Measurements from ENCODE around the gene PWWP2B. TPM values are rescaled to one million over a fixed set of nuclear protein-coding genes. Genes with fewer than 3 reads are reported as not detected.

PWWP2B gene
- total and polyA plus RNA-seq, 7 experiments from 2014 or later, result 1.5 to 22.2 (median 11.5) TPM

DNA sequence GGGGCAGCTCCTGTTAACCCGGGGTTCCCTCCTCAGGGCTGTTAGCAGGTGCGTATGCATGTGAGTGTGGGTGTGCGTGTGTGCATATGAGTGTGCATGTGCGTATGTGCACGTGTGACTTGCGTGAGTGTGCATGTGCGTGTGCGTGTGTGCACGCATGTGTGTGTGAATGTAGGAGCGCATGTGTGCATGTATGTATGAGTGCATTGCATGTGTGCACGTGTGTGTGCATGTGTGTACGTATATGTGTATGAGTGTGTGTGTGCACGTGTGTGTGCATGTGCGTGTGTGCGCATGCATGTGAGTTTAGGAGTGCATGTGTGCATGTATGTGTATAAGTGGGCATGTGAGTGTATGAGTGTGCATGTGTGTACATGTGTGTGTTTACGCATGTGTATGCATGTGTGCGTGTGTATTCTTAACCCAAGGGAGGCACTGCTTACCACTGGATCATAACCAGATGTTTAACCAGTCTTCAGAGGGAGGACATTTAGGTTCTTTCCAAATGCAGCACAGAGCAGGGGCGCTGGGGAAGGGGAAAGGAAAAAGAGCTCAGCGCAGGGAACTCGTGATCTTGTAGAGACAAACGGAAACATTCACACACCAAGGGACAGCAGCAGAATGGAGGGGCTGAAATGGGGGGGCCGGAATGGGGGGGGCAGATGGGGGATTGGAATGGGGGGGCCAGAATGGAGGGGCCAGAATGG lies 45.0 kb downstream of the PWWP2B start:
- H3K27ac Mint-ChIP-seq, result peak overlapping the region; percentile 9 to 90 (median 75)

DNA sequence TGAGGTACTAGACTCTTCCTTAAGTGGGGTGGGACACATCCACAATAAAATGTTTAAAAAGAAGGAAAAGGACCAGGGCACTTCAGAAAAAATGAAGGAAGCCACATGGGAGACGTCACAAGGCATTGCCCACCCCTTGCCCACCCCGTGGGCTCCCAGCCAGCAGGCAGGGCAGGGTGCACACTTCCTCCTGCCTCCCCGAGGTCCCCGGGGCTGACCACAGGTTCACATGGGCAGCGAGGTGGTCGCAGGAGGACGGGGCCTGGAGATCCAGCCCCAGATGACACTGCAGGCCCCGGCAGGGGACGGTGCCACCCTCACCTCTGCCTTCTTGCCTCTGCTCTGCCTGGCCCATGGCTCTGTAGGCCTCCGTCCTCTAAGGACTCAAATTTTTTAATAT lies 45.6 kb downstream of the PWWP2B start:
- H3K4me1 Mint-ChIP-seq, result peaks cover 16 to 45% (median 31%) of the 10 kb centered on the region in 7 donors
- peaks cover 14 to 37% of the 10 kb centered on the region in 2 donors for H3K4me1 ChIP-seq (ENCODE audit: control insufficient read depth in 2 of 2, insufficient read depth in 2 of 2, low read length in 2 of 2)
- H3K4me3 Mint-ChIP-seq, result no peak overlapping the region

More for the DNA sequence above, 45.0 kb downstream of the PWWP2B start:
- no peak overlapping the region for H3K27ac ChIP-seq (ENCODE audit: low read depth, low read length)
- ATAC-seq (no peak), DNase-seq (no peak)
- Mint-ChIP-seq H3K36me3 (peaks cover 0 to 4% (median 0%) of the 10 kb centered on the region in 5 donors), H3K4me1 (peaks cover 12 to 39% (median 28%) of the 10 kb centered on the region in 7 donors), H3K4me3 (peak overlapping the region in 7 of 10 donors; percentile 2 to 63 (median 41)), H3K27me3 (no peaks in the 10 kb centered on the region), H3K9me3 (peaks cover 0 to 4% (median 0%) of the 10 kb centered on the region in 11 donors)
- intact Hi-C loops (cut with micrococcal nuclease), result no loop called here
- no peak overlapping the region for H3K4me3 ChIP-seq (ENCODE audit: low read length)
- ChIA-PET POLR2A (no interaction called here), CTCF (interaction anchor here (1.7 kb wide), 1 partner anchor 12 kb away, joined by 3 read pairs; no protein-coding TSS in a partner anchor)
- no peaks in the 10 kb centered on the region for H3K36me3 ChIP-seq (ENCODE audit: control insufficient read depth in 2 of 3, insufficient read depth in 3 of 3, low read length in 3 of 3)
- no peaks in the 10 kb centered on the region for H3K27me3 ChIP-seq (ENCODE audit: control insufficient read depth in 2 of 2, insufficient read depth in 2 of 2, low read length in 2 of 2)
- H3K4me1 ChIP-seq (ENCODE audit: control insufficient read depth in 2 of 2, insufficient read depth in 2 of 2, low read length in 2 of 2), result peaks cover 7 to 31% of the 10 kb centered on the region in 2 donors
- H3K9me3 ChIP-seq (ENCODE audit: control insufficient read depth in 2 of 3, low read length in 3 of 3), result no peaks in the 10 kb centered on the region

GRCh38 chr10:132443605-132443982 lies 46.6 kb downstream of the PWWP2B start:
- H3K4me1 ChIP-seq (ENCODE audit: control insufficient read depth in 2 of 2, insufficient read depth in 2 of 2, low read length in 2 of 2), result peaks cover 21 to 45% of the 10 kb centered on the region in 2 donors
- Mint-ChIP-seq H3K4me3 (peak overlapping the region in 4 of 10 donors; percentile 12 to 82 (median 36)), H3K4me1 (peaks cover 20 to 52% (median 38%) of the 10 kb centered on the region in 7 donors)

More for the DNA sequence above, 45.6 kb downstream of the PWWP2B start:
- CTCF ChIA-PET, result interaction anchor here (1.7 kb wide), 1 partner anchor 11 kb away, joined by 3 read pairs; no protein-coding TSS in a partner anchor
- Histone ChIP-seq H3K4me3 (ENCODE audit: low read length) (no peak overlapping the region), H3K27me3 (ENCODE audit: control insufficient read depth in 2 of 2, insufficient read depth in 2 of 2, low read length in 2 of 2) (no peaks in the 10 kb centered on the region), H3K9me3 (ENCODE audit: control insufficient read depth in 2 of 3, low read length in 3 of 3) (no peaks in the 10 kb centered on the region), H3K27ac (ENCODE audit: low read depth, low read length) (no peak overlapping the region), H3K36me3 (ENCODE audit: control insufficient read depth in 2 of 3, insufficient read depth in 3 of 3, low read length in 3 of 3) (no peaks in the 10 kb centered on the region)
- intact Hi-C loops (cut with micrococcal nuclease), result loop anchor here in 1 of 2 donors (1.0 kb wide), 1 partner anchor 8 kb away; no protein-coding TSS in a partner anchor
- POLR2A ChIA-PET, result interaction anchor here (1.4 to 1.7 kb wide), 2 partner anchors 10 to 45 kb away, joined by 4 to 6 read pairs; partner anchors contain the start of gene PWWP2B
- Mint-ChIP-seq H3K36me3 (peaks cover 0 to 4% (median 0%) of the 10 kb centered on the region in 5 donors), H3K27me3 (no peaks in the 10 kb centered on the region), H3K27ac (peak overlapping the region in 1 of 9 donors; percentile 20), H3K9me3 (peaks cover 0 to 4% (median 0%) of the 10 kb centered on the region in 11 donors)
- no peak for DNase-seq
- no peak for ATAC-seq

DNA sequence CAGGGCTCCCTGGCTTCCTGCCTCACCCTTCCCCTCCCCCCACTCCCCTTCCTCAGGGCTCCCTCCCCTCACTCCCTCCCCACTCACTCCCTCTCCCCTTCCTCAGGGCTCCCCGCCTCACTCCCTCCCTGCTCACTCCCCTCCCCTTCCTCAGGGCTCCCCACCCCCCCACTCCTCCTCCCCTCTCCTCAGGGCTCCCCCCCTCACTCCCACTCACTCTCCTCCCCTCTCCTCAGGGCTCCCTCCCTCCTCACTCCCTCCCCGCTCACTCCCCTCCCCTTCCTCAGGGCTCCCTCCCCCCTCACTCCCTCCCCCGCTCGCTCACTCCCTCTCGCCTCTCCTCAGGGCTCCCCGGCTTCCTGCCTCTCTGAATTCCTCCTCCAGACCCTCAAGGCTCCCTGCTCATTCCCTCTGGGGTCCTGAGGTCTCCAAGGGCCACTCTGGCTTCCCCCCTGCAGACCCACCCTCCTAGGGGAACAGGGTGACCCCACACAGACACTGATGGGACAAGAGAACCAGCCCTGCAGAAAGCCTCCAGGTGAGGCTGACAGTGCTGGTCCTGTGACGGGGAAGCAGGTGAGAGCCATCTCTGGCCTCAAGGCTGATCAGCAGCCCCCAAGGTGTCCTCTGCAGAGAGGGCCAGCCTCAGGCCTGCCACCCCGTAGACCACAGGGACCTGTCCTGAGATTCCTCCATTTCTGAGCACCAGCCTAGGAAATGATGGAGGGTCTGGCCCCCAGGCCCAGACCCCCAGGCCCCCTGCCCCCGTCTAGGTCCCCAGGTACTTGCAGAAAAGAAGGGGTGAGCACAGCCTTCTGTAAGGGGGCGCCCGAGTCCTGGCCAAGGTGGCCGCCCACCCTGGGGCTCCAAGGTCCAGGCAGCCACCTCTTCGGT lies 47.2 kb downstream of the PWWP2B start:
- intact Hi-C loops (cut with micrococcal nuclease), result loop anchor here (1.0 kb wide), 2 partner anchors 9 to 10 kb away; no protein-coding TSS in a partner anchor
- peak in 1 of 9 donors; percentile 56 for DNase-seq
- Mint-ChIP-seq H3K4me1 (peaks cover 20 to 53% (median 40%) of the 10 kb centered on the region in 7 donors), H3K27ac (peak overlapping the region; percentile 32 to 96 (median 89)), H3K27me3 (no peaks in the 10 kb centered on the region), H3K4me3 (peak overlapping the region in 7 of 10 donors; percentile 32 to 82 (median 48)), H3K9me3 (peaks cover 0 to 4% (median 0%) of the 10 kb centered on the region in 11 donors), H3K36me3 (peaks cover 0 to 4% (median 0%) of the 10 kb centered on the region in 5 donors)
- H3K36me3 ChIP-seq (ENCODE audit: control insufficient read depth in 2 of 3, insufficient read depth in 3 of 3, low read length in 3 of 3), result no peaks in the 10 kb centered on the region
- no peak for ATAC-seq
- peak overlapping the region; percentile 98 for H3K27ac ChIP-seq (ENCODE audit: low read depth, low read length)
- H3K4me1 ChIP-seq (ENCODE audit: control insufficient read depth in 2 of 2, insufficient read depth in 2 of 2, low read length in 2 of 2), result peaks cover 21 to 45% of the 10 kb centered on the region in 2 donors
- H3K27me3 ChIP-seq (ENCODE audit: control insufficient read depth in 2 of 2, insufficient read depth in 2 of 2, low read length in 2 of 2), result no peaks in the 10 kb centered on the region
- H3K9me3 ChIP-seq (ENCODE audit: control insufficient read depth in 2 of 3, low read length in 3 of 3), result no peaks in the 10 kb centered on the region
- POLR2A ChIA-PET, result interaction anchor here (0.8 to 1.7 kb wide), 4 partner anchors 8 to 47 kb away, joined by 4 to 6 read pairs (median 4); partner anchors contain the start of gene PWWP2B
- no peak overlapping the region for H3K4me3 ChIP-seq (ENCODE audit: low read length)
- CTCF ChIA-PET, result interaction anchor here (0.8 kb wide), 1 partner anchor 101 kb away, joined by 3 read pairs; no protein-coding TSS in a partner anchor

More at GRCh38 chr10:132443605-132443982, 46.6 kb downstream of the PWWP2B start:
- Histone ChIP-seq H3K9me3 (ENCODE audit: control insufficient read depth in 2 of 3, low read length in 3 of 3) (no peaks in the 10 kb centered on the region), H3K27me3 (ENCODE audit: control insufficient read depth in 2 of 2, insufficient read depth in 2 of 2, low read length in 2 of 2) (no peaks in the 10 kb centered on the region), H3K4me3 (ENCODE audit: low read length) (no peak overlapping the region), H3K27ac (ENCODE audit: low read depth, low read length) (peak overlapping the region; percentile 98), H3K36me3 (ENCODE audit: control insufficient read depth in 2 of 3, insufficient read depth in 3 of 3, low read length in 3 of 3) (no peaks in the 10 kb centered on the region)
- intact Hi-C loops (cut with micrococcal nuclease), result loop anchor here in 1 of 2 donors (1.0 kb wide), 1 partner anchor 9 kb away; no protein-coding TSS in a partner anchor
- Mint-ChIP-seq H3K9me3 (peaks cover 0 to 4% (median 0%) of the 10 kb centered on the region in 11 donors), H3K27me3 (no peaks in the 10 kb centered on the region), H3K27ac (peak overlapping the region in 6 of 9 donors; percentile 53 to 96 (median 84)), H3K36me3 (peaks cover 0 to 4% (median 0%) of the 10 kb centered on the region in 5 donors)
- ChIA-PET CTCF (interaction anchor here (0.6 to 1.7 kb wide), 4 partner anchors 10 to 821 kb away, joined by 3 to 6 read pairs (median 3); no protein-coding TSS in a partner anchor), POLR2A (interaction anchor here (0.7 to 1.7 kb wide), 4 partner anchors 9 to 46 kb away, joined by 3 to 6 read pairs (median 4); partner anchors contain the start of gene PWWP2B)
- ATAC-seq (peak; percentile 63), DNase-seq (peak; percentile 45 to 78 (median 58))

- Mint-ChIP-seq H3K27me3 (no peaks in the 10 kb centered on the region), H3K36me3 (peaks cover 0 to 4% (median 0%) of the 10 kb centered on the region in 5 donors), H3K4me1 (peaks cover 20 to 55% (median 42%) of the 10 kb centered on the region in 7 donors), H3K9me3 (peaks cover 0 to 4% (median 0%) of the 10 kb centered on the region in 11 donors), H3K4me3 (peak overlapping the region in 5 of 10 donors; percentile 36 to 82 (median 52)), H3K27ac (peak overlapping the region; percentile 72 to 100 (median 90))
- CTCF ChIA-PET, result no interaction called here
- no peak for ATAC-seq
- Histone ChIP-seq H3K36me3 (ENCODE audit: control insufficient read depth in 2 of 3, insufficient read depth in 3 of 3, low read length in 3 of 3) (no peaks in the 10 kb centered on the region), H3K4me3 (ENCODE audit: low read length) (no peak overlapping the region), H3K27me3 (ENCODE audit: control insufficient read depth in 2 of 2, insufficient read depth in 2 of 2, low read length in 2 of 2) (no peaks in the 10 kb centered on the region), H3K9me3 (ENCODE audit: control insufficient read depth in 2 of 3, low read length in 3 of 3) (no peaks in the 10 kb centered on the region), H3K27ac (ENCODE audit: low read depth, low read length) (peak overlapping the region; percentile 98), H3K4me1 (ENCODE audit: control insufficient read depth in 2 of 2, insufficient read depth in 2 of 2, low read length in 2 of 2) (peaks cover 21 to 45% of the 10 kb centered on the region in 2 donors)
- DNase-seq, result no peak
- intact Hi-C loops (cut with micrococcal nuclease), result loop anchor here (1.0 to 5.0 kb wide), 4 partner anchors 8 to 543 kb away; partner anchors contain the start of genes PPP2R2D (in 2 of the 2) and BNIP3 (in 1 of the 2)
- POLR2A ChIA-PET, result interaction anchor here (1.0 kb wide), 1 partner anchor 48 kb away, joined by 4 read pairs; the partner anchor contains the start of gene PWWP2B
Observed at GRCh38 chr10:132444877-132445351, 47.9 kb downstream of the PWWP2B start.

All from naive thymus-derived CD4-positive, alpha-beta T cell (primary cell).